IMR-90 (cell line): Measurements from ENCODE around the gene ZNF575. TPM values are rescaled to one million over a fixed set of nuclear protein-coding genes. Genes with fewer than 3 reads are reported as not detected.
"Not testable (repeated sequence)": the region's sequence is repeated elsewhere in the genome, so short reads cannot be mapped to it uniquely, and the experiment has no call there.

Source experiments
- ATAC-seq: fragments of 200-7000 bp; cut with Tn5 transposase; 2 replicates; pipeline ENCODE4 v1.9.1; 2020; ENCODE audit warnings: low read depth, mild to moderate bottlenecking, moderate library complexity
- BruUV-seq: library from RNA; stranded (reverse); fragments of 400-500 nt; replicated peaks from 2 replicates; lab custom pipeline; 2021; lab: Mats Ljungman, UMichigan
- CTCF ChIA-PET: fragments of 300-600 bp; formaldehyde crosslinking; extraction: SDS; loops from one replicate; lab custom pipeline; 2021; ENCODE audit warnings: antibody characterized with exemption; lab: Yijun Ruan, JAX
- POLR2A ChIA-PET: fragments of 300-600 bp; sonication (Branson Sonifier 250); formaldehyde crosslinking; loops from one replicate; lab custom pipeline; 2022; ENCODE audit warnings: antibody characterized with exemption; ENCODE audit not compliant: unreplicated experiment; lab: Charles Lee
- DNase-seq: peaks from one replicate; pipeline ENCODE4 v3.0.0; 2013
- H2AFZ ChIP-seq: replicated peaks from 2 replicates; pipeline ENCODE3; 2013; ENCODE audit warnings: low read length, mild to moderate bottlenecking; ENCODE audit not compliant: poor library complexity
- H2AK5ac ChIP-seq: 2 replicates; pipeline ENCODE4 v1.6.1; 2013; ENCODE audit warnings: low read depth, low read length, inconsistent platforms
- H2AK9ac ChIP-seq: replicated peaks from 2 replicates; pipeline ENCODE3; 2013; ENCODE audit warnings: mild to moderate bottlenecking, low read depth, low read length, moderate library complexity; ENCODE audit not compliant: poor library complexity
- H2BK120ac ChIP-seq: 2 replicates; pipeline ENCODE4 v1.6.1; 2013; ENCODE audit warnings: low read depth, low read length, inconsistent platforms
- H2BK15ac ChIP-seq: 3 replicates; pipeline ENCODE4 v1.6.1; 2013; ENCODE audit warnings: low read depth, low read length, inconsistent platforms
- H2BK20ac ChIP-seq: 2 replicates; pipeline ENCODE4 v1.6.1; 2013; ENCODE audit warnings: low read depth, mild to moderate bottlenecking, inconsistent platforms, low read length, moderate library complexity
- H2BK5ac ChIP-seq: 2 replicates; pipeline ENCODE4 v1.6.1; 2013; ENCODE audit warnings: mild to moderate bottlenecking, low read depth, low read length, inconsistent platforms; ENCODE audit not compliant: poor library complexity, severe bottlenecking
- H3K14ac ChIP-seq: replicated peaks from 2 replicates; pipeline ENCODE4 v1.6.1; 2013; ENCODE audit warnings: low read depth, low read length, inconsistent platforms
- H3K18ac ChIP-seq: 2 replicates; pipeline ENCODE4 v1.6.1; 2013; ENCODE audit warnings: low read depth, low read length, control low read depth
- H3K23ac ChIP-seq: 2 replicates; pipeline ENCODE4 v1.6.1; 2013; ENCODE audit warnings: low read depth, low read length, inconsistent platforms
- H3K27ac ChIP-seq: 2 replicates; pipeline ENCODE4 v1.5.1; 2013; ENCODE audit warnings: mild to moderate bottlenecking, control low read depth, low read length; ENCODE audit not compliant: insufficient read depth
- H3K27me3 ChIP-seq: 2 replicates; pipeline ENCODE4 v1.6.1; 2013; ENCODE audit warnings: low read length; ENCODE audit not compliant: control insufficient read depth, insufficient read depth
- H3K36me3 ChIP-seq: 2 replicates; pipeline ENCODE4 v1.6.1; 2013; ENCODE audit warnings: low read length, mixed read lengths; ENCODE audit not compliant: control insufficient read depth, insufficient read depth
- H3K4ac ChIP-seq: 2 replicates; pipeline ENCODE4 v1.6.1; 2013; ENCODE audit warnings: low read depth, low read length, inconsistent platforms
- H3K4me1 ChIP-seq: 2 replicates; pipeline ENCODE4 v1.6.1; 2013; ENCODE audit warnings: low read length, mixed read lengths; ENCODE audit not compliant: control insufficient read depth, insufficient read depth
- H3K4me2 ChIP-seq: 2 replicates; pipeline ENCODE4 v1.6.1; 2013; ENCODE audit warnings: low read depth, mild to moderate bottlenecking, control low read depth, low read length, moderate library complexity
- H3K4me3 ChIP-seq: 2 replicates; pipeline ENCODE4 v1.5.1; 2013; ENCODE audit warnings: low read depth, mild to moderate bottlenecking, control low read depth, low read length, moderate library complexity; ENCODE audit not compliant: insufficient read depth
- H3K56ac ChIP-seq: 2 replicates; pipeline ENCODE4 v1.6.1; 2013; ENCODE audit warnings: low read length, inconsistent platforms; ENCODE audit not compliant: insufficient read depth; ENCODE audit errors: extremely low read depth
- H3K79me1 ChIP-seq, 2 experiments: 2 replicates each; pipeline ENCODE4 v1.6.1; 2013; ENCODE audit warnings: low read length in 2 of 2, inconsistent platforms in 1 of 2, low read depth in 1 of 2
- H3K9ac ChIP-seq: 2 replicates; pipeline ENCODE4 v1.6.1; 2013; ENCODE audit warnings: low read depth, low read length, control low read depth
- H3K9me1 ChIP-seq: 2 replicates; pipeline ENCODE4 v1.6.1; 2013; ENCODE audit warnings: low read length, inconsistent platforms; ENCODE audit not compliant: insufficient read depth
- H3K9me3 ChIP-seq: 2 replicates; pipeline ENCODE4 v1.6.1; 2013; ENCODE audit warnings: low read length; ENCODE audit not compliant: control insufficient read depth, insufficient read depth
- H4K20me1 ChIP-seq: 2 replicates; pipeline ENCODE4 v1.6.1; 2013; ENCODE audit warnings: low read length, inconsistent platforms; ENCODE audit not compliant: insufficient read depth
- H4K5ac ChIP-seq: 2 replicates; pipeline ENCODE4 v1.6.1; 2013; ENCODE audit warnings: mild to moderate bottlenecking, low read depth, low read length, control low read depth
- H4K8ac ChIP-seq, 2 experiments: 2 replicates each; pipeline ENCODE4 v1.6.1; 2013; ENCODE audit warnings: low read depth in 2 of 2, low read length in 2 of 2, control low read depth in 1 of 2, inconsistent platforms in 1 of 2
- H4K91ac ChIP-seq: 2 replicates; pipeline ENCODE4 v1.6.1; 2013; ENCODE audit warnings: low read depth, low read length, inconsistent platforms; ENCODE audit not compliant: insufficient read depth
- WGBS, 2 experiments: methylation state at CpG; one replicate each; pipeline versions ENCODE4 v1.1.5 to v1.1.7; 2013; ENCODE audit warnings: missing lambda C conversion rate in 2 of 2; ENCODE audit not compliant: insufficient read length in 1 of 2; ENCODE audit errors: extremely low coverage in 2 of 2; 5-methylcytosine and 5-hydroxymethylcytosine counted together
- dilution Hi-C: fragments of 300-500 bp; cut with HindIII; formaldehyde crosslinking; loops from one replicate; pipeline ENCODE4 v1.14.3; 2018; ENCODE audit warnings: low sequenced_read_pairs; ENCODE audit not compliant: unreplicated experiment
- in situ Hi-C: fragments of 300-500 bp; cut with MboI; formaldehyde crosslinking; loops from 3 replicates; pipeline ENCODE4 v1.14.3; 2019; ENCODE audit warnings: low sequenced_read_pairs, inconsistent platforms, mixed read lengths
- intact Hi-C: fragments of 100-400 bp; cut with micrococcal nuclease; formaldehyde crosslinking; loops from 2 replicates; pipeline ENCODE4 v1.10.0; 2022
- polyA plus RNA-seq, 3 experiments: library from polyadenylated mRNA; depleted of rRNA; stranded (reverse); fragments of >200 nt; gene quantifications; 2 replicates each; pipeline ENCODE4 v1.2.3, GENCODE V29; 2012; ENCODE audit warnings: low replicate concordance in 1 of 3
- total RNA-seq: library from RNA; depleted of rRNA; stranded (reverse); fragments of >200 nt; gene quantifications from 2 replicates; pipeline ENCODE4 v1.2.3, GENCODE V29; 2012

Gene ZNF575
- total and polyA plus RNA-seq, 2 of the 4 experiments (the other 2 are of a cell fraction) = 0.77 TPM; not detected in 1

DNA sequence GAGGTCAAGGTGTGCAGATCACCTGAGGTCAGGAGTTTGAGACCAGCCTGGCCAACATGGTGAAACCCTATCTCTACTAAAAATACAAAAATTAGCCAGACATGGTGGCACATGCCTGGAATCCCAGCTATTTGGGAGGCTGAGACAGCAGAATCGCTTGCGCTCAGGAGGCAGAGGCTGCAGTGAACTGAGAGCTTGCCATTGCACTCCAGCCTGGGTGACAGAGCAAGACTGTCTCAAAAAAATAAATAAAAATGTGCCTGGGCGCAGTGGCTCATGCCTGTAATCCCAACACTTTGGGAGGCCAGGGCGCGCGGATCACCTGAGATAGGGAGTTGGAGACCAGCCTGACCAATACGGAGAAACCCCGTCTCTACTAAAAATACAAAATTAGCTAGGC is 9.3 kb upstream of the ZNF575 start:
- H3K9me1 ChIP-seq = peaks cover 11% of the 10 kb centered on the region
- intact Hi-C loops, H3K18ac ChIP-seq, H4K5ac ChIP-seq, H2AFZ ChIP-seq, H3K56ac ChIP-seq, H3K4me2 ChIP-seq, H2BK5ac ChIP-seq, H3K4ac ChIP-seq, H3K9me3 ChIP-seq, H2BK20ac ChIP-seq, H4K8ac ChIP-seq, H4K20me1 ChIP-seq, DNase-seq, BruUV-seq, dilution Hi-C loops, H2BK15ac ChIP-seq, H2BK120ac ChIP-seq, H3K9ac ChIP-seq, CTCF ChIA-PET, H3K14ac ChIP-seq, H4K91ac ChIP-seq, H2AK5ac ChIP-seq, H3K4me3 ChIP-seq, H3K27ac ChIP-seq, H3K4me1 ChIP-seq, POLR2A ChIA-PET, H2AK9ac ChIP-seq, H3K23ac ChIP-seq, H3K36me3 ChIP-seq, ATAC-seq, H3K27me3 ChIP-seq: not testable (repeated sequence)
- H3K79me1 ChIP-seq = peaks cover 21 to 78% of the 10 kb centered on the region in 2 experiments; a peak in 3 of 4 replicates
- in situ Hi-C loops = loop anchor here (5.0 to 10.0 kb wide), 2 partner anchors 76 to 419 kb away; no protein-coding TSS in a partner anchor
- WGBS, 2 experiments = 92% methylated on average over 5 of the region's 8 CpGs; no CpG with 5 or more reads in 1 of the 2 experiments
